ENCODE measurements around the gene CDC37.

DNA sequence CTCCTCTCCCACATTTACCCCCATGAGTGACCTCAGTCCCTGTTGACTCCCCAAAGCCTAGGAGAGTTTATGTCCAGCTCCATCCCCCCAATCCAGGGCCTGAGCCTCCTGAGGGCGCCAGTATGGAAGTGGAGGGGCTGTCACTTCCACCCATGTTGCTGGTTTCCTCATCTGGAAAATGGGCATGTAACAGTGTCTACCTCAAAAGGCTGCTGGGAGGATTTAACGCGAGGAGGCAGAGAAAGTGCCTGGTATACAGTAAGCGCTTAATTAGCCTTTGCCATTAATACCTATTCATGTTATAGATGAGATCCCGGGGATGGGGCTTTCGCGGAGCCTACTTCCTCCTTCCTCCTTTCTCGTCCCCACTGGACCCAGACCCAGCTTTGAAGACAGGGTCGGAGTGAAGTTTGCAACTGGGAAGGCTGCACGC is 23.4 kb downstream of the CDC37 start:
- TF ChIP-seq, protein P1, sequence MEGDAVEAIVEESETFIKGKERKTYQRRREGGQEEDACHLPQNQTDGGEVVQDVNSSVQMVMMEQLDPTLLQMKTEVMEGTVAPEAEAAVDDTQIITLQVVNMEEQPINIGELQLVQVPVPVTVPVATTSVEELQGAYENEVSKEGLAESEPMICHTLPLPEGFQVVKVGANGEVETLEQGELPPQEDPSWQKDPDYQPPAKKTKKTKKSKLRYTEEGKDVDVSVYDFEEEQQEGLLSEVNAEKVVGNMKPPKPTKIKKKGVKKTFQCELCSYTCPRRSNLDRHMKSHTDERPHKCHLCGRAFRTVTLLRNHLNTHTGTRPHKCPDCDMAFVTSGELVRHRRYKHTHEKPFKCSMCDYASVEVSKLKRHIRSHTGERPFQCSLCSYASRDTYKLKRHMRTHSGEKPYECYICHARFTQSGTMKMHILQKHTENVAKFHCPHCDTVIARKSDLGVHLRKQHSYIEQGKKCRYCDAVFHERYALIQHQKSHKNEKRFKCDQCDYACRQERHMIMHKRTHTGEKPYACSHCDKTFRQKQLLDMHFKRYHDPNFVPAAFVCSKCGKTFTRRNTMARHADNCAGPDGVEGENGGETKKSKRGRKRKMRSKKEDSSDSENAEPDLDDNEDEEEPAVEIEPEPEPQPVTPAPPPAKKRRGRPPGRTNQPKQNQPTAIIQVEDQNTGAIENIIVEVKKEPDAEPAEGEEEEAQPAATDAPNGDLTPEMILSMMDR (conservative IDR thresholded peaks at IDR 0.05; ENCODE audit: low read depth in 2 of 2), result no peak
- TF ChIP-seq POLR2AphosphoS5 (IDR thresholded peaks at IDR 0.05; ENCODE audit: low read depth), result no peak
- no peak for TF ChIP-seq STAT1 (IDR thresholded peaks at IDR 0.05; ENCODE audit: unreplicated experiment)
